ENCODE results near the gene ITPK1. TPM values are rescaled to one million over a fixed set of nuclear protein-coding genes. Genes with fewer than 3 reads are reported as not detected.

Gene ITPK1
- total RNA-seq, 4 donors from 2014 or later, result 37.5 to 47.5 (median 41.4) TPM

GRCh38 chr14:92965281-92965680 is 150.4 kb downstream of the ITPK1 start:
- WGBS, 2 donors, result 90 to 93% methylated on average over 1 of the region's 1 CpG
- no peak overlapping the region for H3K4me3 ChIP-seq (ENCODE audit: low read depth, poor library complexity, severe bottlenecking)
- TF ChIP-seq POLR2A (IDR thresholded peaks at IDR 0.05), result no peak
- TF ChIP-seq CTCF (IDR thresholded peaks at IDR 0.05), result no peak
- intact Hi-C loops (cut with DNase I; ENCODE audit: low total_unique reads), result no loop called here
- DNase-seq (ENCODE audit: low spot score in 2 of 2), result no peak

- no peak overlapping the region for H3K4me3 ChIP-seq (ENCODE audit: low read depth, poor library complexity, severe bottlenecking)
- no peak for DNase-seq (ENCODE audit: low spot score in 2 of 2)
- 83 to 86% methylated on average over 10 to 12 of the region's 12 CpGs for WGBS, 2 donors
- intact Hi-C loops (cut with DNase I; ENCODE audit: low total_unique reads), result no loop called here
- TF ChIP-seq CTCF (IDR thresholded peaks at IDR 0.05) (no peak), POLR2A (IDR thresholded peaks at IDR 0.05) (no peak)
Observed at GRCh38 chr14:92964124-92965109, 151.3 kb downstream of the ITPK1 start.

GRCh38 chr14:92963301-92964123 is 152.2 kb downstream of the ITPK1 start:
- no peak for DNase-seq (ENCODE audit: low spot score in 2 of 2)
- WGBS, 2 donors, result 82 to 86% methylated on average over 14 of the region's 14 CpGs
- H3K4me3 ChIP-seq (ENCODE audit: low read depth, poor library complexity, severe bottlenecking), result no peak overlapping the region
- TF ChIP-seq CTCF (IDR thresholded peaks at IDR 0.05) (no peak), POLR2A (IDR thresholded peaks at IDR 0.05) (no peak)
- intact Hi-C loops (cut with DNase I; ENCODE audit: low total_unique reads), result no loop called here

- intact Hi-C loops (cut with DNase I; ENCODE audit: low total_unique reads), result no loop called here
Observed at GRCh38 chr14:92962831-92963095, 153.0 kb downstream of the ITPK1 start.

More at GRCh38 chr14:92962831-92963095, 153.0 kb downstream of the ITPK1 start:
- TF ChIP-seq CTCF (IDR thresholded peaks at IDR 0.05) (no peak), POLR2A (IDR thresholded peaks at IDR 0.05) (no peak)
- no peak overlapping the region for H3K4me3 ChIP-seq (ENCODE audit: low read depth, poor library complexity, severe bottlenecking)
- DNase-seq (ENCODE audit: low spot score in 2 of 2), result no peak
- 94 to 95% methylated on average over 11 of the region's 11 CpGs for WGBS, 2 donors
